Trophoblast cell (in vitro differentiated cells and primary cell): ENCODE measurements around the gene CSPG5.
A peak's percentile ranks its signal among the peaks of the same experiment; 100 is the strongest.

Experiments used
- DNase-seq, 2 donors: peaks; one replicate each; pipeline ENCODE4 v3.0.0-alpha.2; 2016
- H2AFZ ChIP-seq: 2 replicates; pipeline ENCODE4 v1.6.1; 2013; ENCODE audit warnings: low read length, moderate library complexity, mild to moderate bottlenecking; ENCODE audit not compliant: insufficient read depth, poor library complexity
- H2AK5ac ChIP-seq: 2 replicates; pipeline ENCODE4 v1.6.1; 2013; ENCODE audit warnings: mild to moderate bottlenecking, low read length
- H2BK120ac ChIP-seq: 2 replicates; pipeline ENCODE4 v1.6.1; 2013; ENCODE audit warnings: low read length, mild to moderate bottlenecking, moderate library complexity; ENCODE audit not compliant: insufficient read depth, poor library complexity
- H2BK12ac ChIP-seq: 2 replicates; pipeline ENCODE4 v1.6.1; 2013; ENCODE audit warnings: mild to moderate bottlenecking, low read length, moderate library complexity
- H2BK5ac ChIP-seq: 2 replicates; pipeline ENCODE4 v1.6.1; 2013; ENCODE audit warnings: low read length, low read depth, moderate library complexity, mild to moderate bottlenecking; ENCODE audit not compliant: poor library complexity
- H3K14ac ChIP-seq: 2 replicates; pipeline ENCODE4 v1.6.1; 2013; ENCODE audit warnings: mild to moderate bottlenecking, low read length
- H3K18ac ChIP-seq: 2 replicates; pipeline ENCODE4 v1.6.1; 2013; ENCODE audit warnings: mild to moderate bottlenecking, low read length
- H3K23ac ChIP-seq: 2 replicates; pipeline ENCODE4 v1.6.1; 2013; ENCODE audit warnings: low read length
- H3K27ac ChIP-seq: 2 replicates; pipeline ENCODE4 v1.5.1; 2013; ENCODE audit warnings: low read depth, mild to moderate bottlenecking, inconsistent platforms, low read length, moderate library complexity
- H3K27me3 ChIP-seq: 2 replicates; pipeline ENCODE4 v1.6.1; 2013; ENCODE audit warnings: inconsistent platforms, mild to moderate bottlenecking, low read length, moderate library complexity; ENCODE audit not compliant: insufficient read depth
- H3K36me3 ChIP-seq, 2 experiments: 1 replicate in 1 of 2; 2 replicates in 1 of 2; pipeline ENCODE4 v1.6.1; 2013; ENCODE audit warnings: low read length in 2 of 2, mild to moderate bottlenecking in 2 of 2, moderate library complexity in 1 of 2; ENCODE audit not compliant: insufficient read depth in 2 of 2, control insufficient read depth in 1 of 2
- H3K4ac ChIP-seq: 2 replicates; pipeline ENCODE4 v1.6.1; 2013; ENCODE audit warnings: low read depth, mild to moderate bottlenecking, low read length, moderate library complexity
- H3K4me1 ChIP-seq, 2 experiments: 1 replicate in 1 of 2; 2 replicates in 1 of 2; pipeline ENCODE4 v1.6.1; 2013; ENCODE audit warnings: low read length in 2 of 2, mild to moderate bottlenecking in 2 of 2, moderate library complexity in 1 of 2; ENCODE audit not compliant: insufficient read depth in 2 of 2, control insufficient read depth in 1 of 2
- H3K4me2 ChIP-seq: 2 replicates; pipeline ENCODE4 v1.6.1; 2013; ENCODE audit warnings: inconsistent platforms, mild to moderate bottlenecking, low read length, moderate library complexity
- H3K4me3 ChIP-seq: 2 replicates; pipeline ENCODE4 v1.5.1; 2013; ENCODE audit warnings: mild to moderate bottlenecking, low read depth, low read length, inconsistent platforms
- H3K79me1 ChIP-seq: one replicate; pipeline ENCODE4 v1.6.1; 2013; ENCODE audit warnings: low read length
- H3K79me2 ChIP-seq: 2 replicates; pipeline ENCODE4 v1.6.1; 2013; ENCODE audit warnings: low read length, mild to moderate bottlenecking; ENCODE audit not compliant: control insufficient read depth, insufficient read depth, poor library complexity
- H3K9ac ChIP-seq: 2 replicates; pipeline ENCODE4 v1.6.1; 2013; ENCODE audit warnings: mild to moderate bottlenecking, low read length
- H3K9me3 ChIP-seq: 2 replicates; pipeline ENCODE4 v1.6.1; 2013; ENCODE audit warnings: low read depth, mild to moderate bottlenecking, control low read depth, inconsistent platforms, low read length; ENCODE audit not compliant: insufficient read depth
- H4K12ac ChIP-seq: 2 replicates; pipeline ENCODE4 v1.6.1; 2013; ENCODE audit warnings: low read depth, mild to moderate bottlenecking, low read length, moderate library complexity
- H4K8ac ChIP-seq: 2 replicates; pipeline ENCODE4 v1.6.1; 2013; ENCODE audit warnings: low read depth, mild to moderate bottlenecking, low read length, moderate library complexity
- H4K91ac ChIP-seq: one replicate; pipeline ENCODE4 v1.6.1; 2013; ENCODE audit warnings: low read depth, mild to moderate bottlenecking, low read length, moderate library complexity
- WGBS: extraction: QIAGEN DNeasy Blood & Tissue Kit; methylation state at CpG from one replicate; pipeline ENCODE4 v1.1.7; 2013; ENCODE audit warnings: missing lambda C conversion rate; ENCODE audit not compliant: insufficient read length, insufficient coverage; ENCODE audit errors: extremely low coverage; 5-methylcytosine and 5-hydroxymethylcytosine counted together

Gene CSPG5

DNA sequence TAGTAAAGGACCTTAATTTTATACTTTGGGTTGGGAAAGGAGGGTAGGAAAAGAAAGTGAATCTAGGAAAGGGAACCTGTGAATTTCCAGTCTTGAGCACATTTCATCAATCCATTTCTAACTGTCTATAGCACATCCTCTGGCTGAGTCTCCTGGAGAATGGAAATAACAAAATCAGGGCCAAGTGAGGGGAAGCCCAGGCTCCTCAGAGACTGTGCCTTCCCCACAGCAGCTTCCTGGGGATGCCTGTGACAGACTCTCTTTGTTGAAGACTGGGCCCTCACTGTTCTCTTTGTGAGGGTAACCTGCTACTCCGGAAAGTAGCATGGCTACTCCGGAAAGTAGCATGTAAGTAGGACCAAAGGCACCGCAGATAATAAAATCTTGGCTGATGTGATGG is 22.6 kb upstream of the CSPG5 start:
- H3K79me1 ChIP-seq: no peaks in the 10 kb centered on the region
- no peak overlapping the region for H2AFZ ChIP-seq
- no peaks in the 10 kb centered on the region for H3K79me2 ChIP-seq
- no peaks in the 10 kb centered on the region for H3K4me1 ChIP-seq
- no peak overlapping the region for H2BK12ac ChIP-seq
- DNase-seq: no peak
- H2BK5ac ChIP-seq: no peak overlapping the region
- no peak overlapping the region for H2BK120ac ChIP-seq
- H4K91ac ChIP-seq: no peak overlapping the region
- no peaks in the 10 kb centered on the region for H3K9me3 ChIP-seq
- no peak overlapping the region for H3K14ac ChIP-seq
- H3K23ac ChIP-seq: no peak overlapping the region
- H2AK5ac ChIP-seq: no peak overlapping the region
- H4K8ac ChIP-seq: no peak overlapping the region
- no peak overlapping the region for H3K4me3 ChIP-seq
- H3K4ac ChIP-seq: no peak overlapping the region
- H3K4me2 ChIP-seq: no peak overlapping the region
- no peak overlapping the region for H3K27ac ChIP-seq
- no peak overlapping the region for H4K12ac ChIP-seq
- H3K27me3 ChIP-seq: no peaks in the 10 kb centered on the region
- peaks cover 14 to 27% of the 10 kb centered on the region in 2 experiments for H3K36me3 ChIP-seq
- WGBS: no CpG with 5 or more reads among the region's 3 CpGs
- no peak overlapping the region for H3K18ac ChIP-seq
- no peak overlapping the region for H3K9ac ChIP-seq

GRCh38 chr3:47594792-47595191 is 16.1 kb upstream of the CSPG5 start:
- Histone ChIP-seq H3K27ac (no peak overlapping the region), H4K8ac (no peak overlapping the region), H2BK5ac (no peak overlapping the region), H3K4me1 (no peaks in the 10 kb centered on the region), H3K23ac (no peak overlapping the region), H4K12ac (no peak overlapping the region), H3K27me3 (no peaks in the 10 kb centered on the region), H2BK120ac (no peak overlapping the region), H3K9ac (no peak overlapping the region), H3K79me2 (no peaks in the 10 kb centered on the region), H3K4me3 (no peak overlapping the region), H3K18ac (no peak overlapping the region), H2AK5ac (no peak overlapping the region), H3K9me3 (no peaks in the 10 kb centered on the region), H2BK12ac (no peak overlapping the region), H3K79me1 (no peaks in the 10 kb centered on the region), H4K91ac (no peak overlapping the region), H3K36me3 (peaks cover 12 to 27% of the 10 kb centered on the region in 2 experiments), H3K4me2 (no peak overlapping the region), H3K14ac (no peak overlapping the region), H3K4ac (no peak overlapping the region), H2AFZ (no peak overlapping the region)
- DNase-seq: peak; percentile 66 to 86
- WGBS: no CpG with 5 or more reads among the region's 3 CpGs

DNA sequence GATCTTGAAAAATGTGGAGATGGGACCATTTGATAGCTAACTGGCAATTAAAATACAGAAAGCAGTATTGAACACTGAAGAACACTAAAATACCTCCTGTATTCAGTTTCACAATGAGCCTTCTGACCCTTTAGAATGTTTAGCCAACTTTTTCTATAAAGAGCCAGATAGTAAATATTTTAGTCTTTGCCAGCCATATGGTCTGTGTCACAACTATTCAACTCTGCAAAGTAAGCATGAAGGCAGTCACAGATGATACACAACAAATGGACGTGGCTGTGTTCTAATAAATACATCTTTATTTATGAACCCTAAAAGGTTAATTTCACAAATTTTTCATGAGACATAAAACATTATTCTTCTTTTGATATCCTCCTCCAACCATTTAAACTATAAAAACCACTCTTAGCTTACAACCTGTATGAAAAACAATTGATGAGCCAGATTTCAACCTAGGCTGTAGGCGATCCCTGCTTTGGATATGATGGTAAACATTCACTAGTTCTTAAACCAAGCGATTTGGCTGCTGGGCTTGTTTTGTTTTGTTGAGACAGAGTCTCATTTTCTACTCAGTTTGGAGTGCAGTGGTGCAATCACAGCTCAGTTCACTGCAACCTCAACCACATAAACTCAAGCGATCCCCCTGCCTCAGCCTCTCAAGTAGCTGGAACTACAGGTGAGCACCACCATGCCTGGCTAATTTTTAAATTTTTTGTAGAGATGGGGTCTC is 13.6 kb upstream of the CSPG5 start:
- H3K27me3 ChIP-seq: no peaks in the 10 kb centered on the region
- no peak overlapping the region for H3K4ac ChIP-seq

DNA sequence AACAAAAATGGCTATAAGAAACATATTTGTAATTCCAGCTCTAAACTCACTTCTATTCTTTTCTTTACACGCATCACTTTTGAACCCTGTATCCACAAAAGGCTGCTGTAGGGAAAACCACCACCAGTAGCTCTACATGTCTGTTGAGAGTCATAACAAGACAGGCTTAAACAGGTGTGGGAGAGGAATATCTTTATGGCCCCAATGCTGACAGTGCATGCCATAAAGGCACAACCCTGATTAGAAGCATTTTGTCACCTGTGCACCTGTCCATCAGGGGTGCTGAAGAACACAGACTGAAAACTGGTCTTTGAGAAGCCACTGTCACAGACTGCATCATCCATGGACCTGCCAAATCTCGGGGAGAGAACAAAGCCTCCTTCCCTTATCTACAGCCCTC is 11.6 kb upstream of the CSPG5 start:
- Histone ChIP-seq H2BK120ac (no peak overlapping the region), H3K4me1 (no peaks in the 10 kb centered on the region), H3K79me2 (no peaks in the 10 kb centered on the region), H4K12ac (no peak overlapping the region), H3K36me3 (peaks cover 21 to 45% of the 10 kb centered on the region in 2 experiments), H3K4me3 (no peak overlapping the region), H3K27ac (no peak overlapping the region), H3K9ac (no peak overlapping the region), H3K18ac (no peak overlapping the region), H2BK12ac (no peak overlapping the region), H3K23ac (no peak overlapping the region), H3K4ac (no peak overlapping the region), H3K14ac (no peak overlapping the region), H4K8ac (no peak overlapping the region), H4K91ac (no peak overlapping the region), H3K27me3 (no peaks in the 10 kb centered on the region), H2AK5ac (no peak overlapping the region), H2BK5ac (no peak overlapping the region), H3K9me3 (no peaks in the 10 kb centered on the region), H3K79me1 (no peaks in the 10 kb centered on the region), H2AFZ (no peak overlapping the region), H3K4me2 (no peak overlapping the region)
- no peak for DNase-seq
- no CpG with 5 or more reads among the region's 2 CpGs for WGBS

More for the DNA sequence above, 13.6 kb upstream of the CSPG5 start:
- H3K4me2 ChIP-seq: no peak overlapping the region
- H4K12ac ChIP-seq: no peak overlapping the region
- H2BK5ac ChIP-seq: no peak overlapping the region
- H3K23ac ChIP-seq: no peak overlapping the region
- WGBS: no CpG with 5 or more reads among the region's 4 CpGs
- H3K9me3 ChIP-seq: no peaks in the 10 kb centered on the region
- H2AFZ ChIP-seq: no peak overlapping the region
- H3K14ac ChIP-seq: no peak overlapping the region
- H3K79me2 ChIP-seq: no peaks in the 10 kb centered on the region
- H2BK12ac ChIP-seq: no peak overlapping the region
- peaks cover 22 to 33% of the 10 kb centered on the region in 2 experiments for H3K36me3 ChIP-seq
- no peak overlapping the region for H3K4me3 ChIP-seq
- no peak for DNase-seq
- no peak overlapping the region for H3K9ac ChIP-seq
- no peak overlapping the region for H3K27ac ChIP-seq
- H2AK5ac ChIP-seq: no peak overlapping the region
- no peak overlapping the region for H2BK120ac ChIP-seq
- no peak overlapping the region for H3K18ac ChIP-seq
- H3K79me1 ChIP-seq: no peaks in the 10 kb centered on the region
- H4K91ac ChIP-seq: no peak overlapping the region
- no peaks in the 10 kb centered on the region for H3K4me1 ChIP-seq
- H4K8ac ChIP-seq: no peak overlapping the region
